Right ventricle myocardium superior (tissue), 1 donor: ENCODE results near the gene RTN4R. TPM values are rescaled to one million over a fixed set of nuclear protein-coding genes. Genes with fewer than 3 reads are reported as not detected.
"Not testable (repeated sequence)": the region's sequence is repeated elsewhere in the genome, so short reads cannot be mapped to it uniquely, and the experiment has no call there.

Experiments
- ATAC-seq: fragments of 200-7000 bp; cut with Tn5 transposase; one replicate; pipeline ENCODE4 v1.9.1; 2020; ENCODE audit warnings: mild to moderate bottlenecking; ENCODE audit not compliant: poor library complexity
- DNase-seq: peaks from one replicate; pipeline ENCODE4 v3.0.0-alpha.2; 2020
- intact Hi-C: fragments of 100-400 bp; cut with DNase I; formaldehyde crosslinking; loops from one replicate; pipeline ENCODE4 v1.11.2; 2022
- total RNA-seq: library from RNA; stranded (reverse); fragmentation: NEBNext Ultra II Directional; extraction: Animal tissue kit (Norgen Biotek cat#: 25700); gene quantifications from one replicate; pipeline ENCODE4 v1.2.1, GENCODE V29; 2021
- donor health status: DM: no; HTN: yes; CAD: no; lungs with severe emphysema.

RTN4R gene
- total RNA-seq, 1 donor from 2014 or later = 0.75 TPM

GRCh38 chr22:20292108-20292507 lies 24.0 kb upstream of the RTN4R start:
- DNase-seq (no peak), ATAC-seq (no peak)
- intact Hi-C loops = no loop called here

- ATAC-seq (no peak), DNase-seq (no peak)
- intact Hi-C loops = no loop called here
Observed at GRCh38 chr22:20291604-20292063, 23.5 kb upstream of the RTN4R start.

GRCh38 chr22:20291249-20291586 lies 23.1 kb upstream of the RTN4R start:
- DNase-seq = no peak
- intact Hi-C loops = no loop called here
- ATAC-seq = no peak

GRCh38 chr22:20290578-20291248 lies 22.6 kb upstream of the RTN4R start:
- intact Hi-C loops = no loop called here
- ATAC-seq (no peak), DNase-seq (no peak)

GRCh38 chr22:20290045-20290392 lies 21.9 kb upstream of the RTN4R start:
- intact Hi-C loops = no loop called here
- DNase-seq = no peak
- ATAC-seq = no peak

- ATAC-seq, intact Hi-C loops, DNase-seq: not testable (repeated sequence)
Observed at GRCh38 chr22:20289182-20290044, 21.3 kb upstream of the RTN4R start.

GRCh38 chr22:20286784-20287423 lies 18.8 kb upstream of the RTN4R start:
- ATAC-seq, intact Hi-C loops, DNase-seq: not testable (repeated sequence)

- DNase-seq, ATAC-seq, intact Hi-C loops: not testable (repeated sequence)
Observed at GRCh38 chr22:20286312-20286660, 18.2 kb upstream of the RTN4R start.

GRCh38 chr22:20285473-20286311 lies 17.6 kb upstream of the RTN4R start:
- ATAC-seq = peak; percentile 94
- DNase-seq = peak; percentile 84
- intact Hi-C loops = loop anchor here (1.0 kb wide), 1 partner anchor 128 kb away; no protein-coding TSS in a partner anchor

- ATAC-seq = no peak
- intact Hi-C loops = loop anchor here (1.0 kb wide), 1 partner anchor 127 kb away; no protein-coding TSS in a partner anchor
- DNase-seq = no peak
Observed at GRCh38 chr22:20284471-20285086, 16.5 kb upstream of the RTN4R start.

GRCh38 chr22:20283674-20284066 lies 15.6 kb upstream of the RTN4R start:
- intact Hi-C loops = no loop called here
- ATAC-seq (no peak), DNase-seq (no peak)

- DNase-seq (no peak), ATAC-seq (no peak)
- intact Hi-C loops = no loop called here
Observed at GRCh38 chr22:20282901-20283673, 15.0 kb upstream of the RTN4R start.

- DNase-seq = no peak
- intact Hi-C loops = no loop called here
- no peak for ATAC-seq
Observed at GRCh38 chr22:20281891-20282290, 13.8 kb upstream of the RTN4R start.

- DNase-seq, intact Hi-C loops, ATAC-seq: not testable (repeated sequence)
Observed at GRCh38 chr22:20281473-20281872, 13.4 kb upstream of the RTN4R start.

GRCh38 chr22:20280866-20281265 lies 12.7 kb upstream of the RTN4R start:
- intact Hi-C loops = no loop called here
- DNase-seq (no peak), ATAC-seq (no peak)

- intact Hi-C loops, ATAC-seq, DNase-seq: not testable (repeated sequence)
Observed at GRCh38 chr22:20280163-20280562, 12.0 kb upstream of the RTN4R start.

GRCh38 chr22:20279662-20280134 lies 11.6 kb upstream of the RTN4R start:
- intact Hi-C loops = no loop called here
- DNase-seq (no peak), ATAC-seq (no peak)
